Measurements from ENCODE around the gene SDR9C7.
"Not testable (repeated sequence)": the region's sequence is repeated elsewhere in the genome, so short reads cannot be mapped to it uniquely, and the experiment has no call there.

DNA sequence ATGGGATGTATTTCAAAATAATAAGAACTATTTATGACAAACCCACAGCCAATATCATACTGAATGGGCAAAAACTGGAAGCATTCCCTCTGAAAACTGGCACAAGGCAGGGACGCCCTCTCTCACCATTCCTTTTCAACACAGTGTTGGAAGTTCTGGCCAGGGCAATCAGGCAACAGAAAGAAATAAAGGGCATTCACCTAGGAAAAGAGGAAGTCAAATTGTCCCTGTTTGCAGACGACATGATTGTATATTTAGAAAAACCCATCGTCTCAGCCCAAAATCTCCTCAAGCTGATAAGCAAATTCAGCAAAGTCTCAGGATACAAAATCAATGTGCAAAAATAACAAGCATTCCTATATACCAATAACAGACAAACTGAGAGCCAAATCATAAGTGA lies 42.3 kb downstream of the SDR9C7 start:
- not testable (repeated sequence) for TF ChIP-seq POLR2A (IDR thresholded peaks at IDR 0.05)
- TF ChIP-seq, protein P1, sequence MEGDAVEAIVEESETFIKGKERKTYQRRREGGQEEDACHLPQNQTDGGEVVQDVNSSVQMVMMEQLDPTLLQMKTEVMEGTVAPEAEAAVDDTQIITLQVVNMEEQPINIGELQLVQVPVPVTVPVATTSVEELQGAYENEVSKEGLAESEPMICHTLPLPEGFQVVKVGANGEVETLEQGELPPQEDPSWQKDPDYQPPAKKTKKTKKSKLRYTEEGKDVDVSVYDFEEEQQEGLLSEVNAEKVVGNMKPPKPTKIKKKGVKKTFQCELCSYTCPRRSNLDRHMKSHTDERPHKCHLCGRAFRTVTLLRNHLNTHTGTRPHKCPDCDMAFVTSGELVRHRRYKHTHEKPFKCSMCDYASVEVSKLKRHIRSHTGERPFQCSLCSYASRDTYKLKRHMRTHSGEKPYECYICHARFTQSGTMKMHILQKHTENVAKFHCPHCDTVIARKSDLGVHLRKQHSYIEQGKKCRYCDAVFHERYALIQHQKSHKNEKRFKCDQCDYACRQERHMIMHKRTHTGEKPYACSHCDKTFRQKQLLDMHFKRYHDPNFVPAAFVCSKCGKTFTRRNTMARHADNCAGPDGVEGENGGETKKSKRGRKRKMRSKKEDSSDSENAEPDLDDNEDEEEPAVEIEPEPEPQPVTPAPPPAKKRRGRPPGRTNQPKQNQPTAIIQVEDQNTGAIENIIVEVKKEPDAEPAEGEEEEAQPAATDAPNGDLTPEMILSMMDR (IDR thresholded peaks at IDR 0.05), result not testable (repeated sequence)
